ENCODE measurements around the gene PI16. TPM values are rescaled to one million over a fixed set of nuclear protein-coding genes. Genes with fewer than 3 reads are reported as not detected.

PI16 gene, protein sequence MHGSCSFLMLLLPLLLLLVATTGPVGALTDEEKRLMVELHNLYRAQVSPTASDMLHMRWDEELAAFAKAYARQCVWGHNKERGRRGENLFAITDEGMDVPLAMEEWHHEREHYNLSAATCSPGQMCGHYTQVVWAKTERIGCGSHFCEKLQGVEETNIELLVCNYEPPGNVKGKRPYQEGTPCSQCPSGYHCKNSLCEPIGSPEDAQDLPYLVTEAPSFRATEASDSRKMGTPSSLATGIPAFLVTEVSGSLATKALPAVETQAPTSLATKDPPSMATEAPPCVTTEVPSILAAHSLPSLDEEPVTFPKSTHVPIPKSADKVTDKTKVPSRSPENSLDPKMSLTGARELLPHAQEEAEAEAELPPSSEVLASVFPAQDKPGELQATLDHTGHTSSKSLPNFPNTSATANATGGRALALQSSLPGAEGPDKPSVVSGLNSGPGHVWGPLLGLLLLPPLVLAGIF
- not detected in 2 replicates for total RNA-seq (ENCODE audit: low replicate concordance)
- long read RNA-seq = 0 reads

- Mint-ChIP-seq H3K36me3 (no peaks in the 10 kb centered on the region), H3K4me1 (ENCODE audit: unreplicated experiment) (no peaks in the 10 kb centered on the region)
- DNase-seq (ENCODE audit: extremely low spot score, unreplicated experiment) = no peak
Observed at GRCh38 chr6:36954262-36954931, at the start of gene PI16. PI16 (plus strand) TSS chr6:36954738; CDS start chr6:36954761, 23 bp downstream.

GRCh38 chr6:36904851-36905393, 49.6 kb upstream of the PI16 start:
- H3K36me3 Mint-ChIP-seq = peaks cover 21% of the 10 kb centered on the region
- no peak overlapping the region for H3K27ac Mint-ChIP-seq
- TF ChIP-seq, protein P1, sequence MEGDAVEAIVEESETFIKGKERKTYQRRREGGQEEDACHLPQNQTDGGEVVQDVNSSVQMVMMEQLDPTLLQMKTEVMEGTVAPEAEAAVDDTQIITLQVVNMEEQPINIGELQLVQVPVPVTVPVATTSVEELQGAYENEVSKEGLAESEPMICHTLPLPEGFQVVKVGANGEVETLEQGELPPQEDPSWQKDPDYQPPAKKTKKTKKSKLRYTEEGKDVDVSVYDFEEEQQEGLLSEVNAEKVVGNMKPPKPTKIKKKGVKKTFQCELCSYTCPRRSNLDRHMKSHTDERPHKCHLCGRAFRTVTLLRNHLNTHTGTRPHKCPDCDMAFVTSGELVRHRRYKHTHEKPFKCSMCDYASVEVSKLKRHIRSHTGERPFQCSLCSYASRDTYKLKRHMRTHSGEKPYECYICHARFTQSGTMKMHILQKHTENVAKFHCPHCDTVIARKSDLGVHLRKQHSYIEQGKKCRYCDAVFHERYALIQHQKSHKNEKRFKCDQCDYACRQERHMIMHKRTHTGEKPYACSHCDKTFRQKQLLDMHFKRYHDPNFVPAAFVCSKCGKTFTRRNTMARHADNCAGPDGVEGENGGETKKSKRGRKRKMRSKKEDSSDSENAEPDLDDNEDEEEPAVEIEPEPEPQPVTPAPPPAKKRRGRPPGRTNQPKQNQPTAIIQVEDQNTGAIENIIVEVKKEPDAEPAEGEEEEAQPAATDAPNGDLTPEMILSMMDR (conservative IDR thresholded peaks at IDR 0.05) = no peak
- peaks cover 6% of the 10 kb centered on the region for H3K4me1 Mint-ChIP-seq (ENCODE audit: unreplicated experiment)
- no peak overlapping the region for H3K4me3 Mint-ChIP-seq
- no peaks in the 10 kb centered on the region for H3K9me3 Mint-ChIP-seq
- no peak for DNase-seq (ENCODE audit: extremely low spot score, unreplicated experiment)
- H3K27me3 Mint-ChIP-seq = no peaks in the 10 kb centered on the region

More at GRCh38 chr6:36954262-36954931, at the start of gene PI16:
- no peak within 1 kb of the TSS for H3K4me3 Mint-ChIP-seq
- TF ChIP-seq, protein P1 (conservative IDR thresholded peaks at IDR 0.05) = no peak
- H3K27me3 Mint-ChIP-seq = peaks cover 3% of the 10 kb centered on the region
- no peak within 1 kb of the TSS for H3K27ac Mint-ChIP-seq
- H3K9me3 Mint-ChIP-seq = no peaks in the 10 kb centered on the region

- TF ChIP-seq, protein P1 (conservative IDR thresholded peaks at IDR 0.05) = no peak
- no peak for DNase-seq (ENCODE audit: extremely low spot score, unreplicated experiment)
- Mint-ChIP-seq H3K9me3 (no peaks in the 10 kb centered on the region), H3K4me1 (ENCODE audit: unreplicated experiment) (peaks cover 7% of the 10 kb centered on the region), H3K27me3 (no peaks in the 10 kb centered on the region), H3K27ac (no peak overlapping the region), H3K36me3 (peaks cover 23% of the 10 kb centered on the region), H3K4me3 (no peak overlapping the region)
Observed at GRCh38 chr6:36906539-36907325, 47.8 kb upstream of the PI16 start.

- H3K9me3 Mint-ChIP-seq = no peaks in the 10 kb centered on the region
- DNase-seq (ENCODE audit: extremely low spot score, unreplicated experiment) = no peak
- H3K4me1 Mint-ChIP-seq (ENCODE audit: unreplicated experiment) = peaks cover 12% of the 10 kb centered on the region
- H3K36me3 Mint-ChIP-seq = peaks cover 23% of the 10 kb centered on the region
- H3K27me3 Mint-ChIP-seq = no peaks in the 10 kb centered on the region
- peak overlapping the region; percentile 32 for H3K27ac Mint-ChIP-seq
- no peak overlapping the region for H3K4me3 Mint-ChIP-seq
- TF ChIP-seq, protein P1 (conservative IDR thresholded peaks at IDR 0.05) = no peak
Observed at GRCh38 chr6:36907781-36908180, 46.8 kb upstream of the PI16 start.

DNA sequence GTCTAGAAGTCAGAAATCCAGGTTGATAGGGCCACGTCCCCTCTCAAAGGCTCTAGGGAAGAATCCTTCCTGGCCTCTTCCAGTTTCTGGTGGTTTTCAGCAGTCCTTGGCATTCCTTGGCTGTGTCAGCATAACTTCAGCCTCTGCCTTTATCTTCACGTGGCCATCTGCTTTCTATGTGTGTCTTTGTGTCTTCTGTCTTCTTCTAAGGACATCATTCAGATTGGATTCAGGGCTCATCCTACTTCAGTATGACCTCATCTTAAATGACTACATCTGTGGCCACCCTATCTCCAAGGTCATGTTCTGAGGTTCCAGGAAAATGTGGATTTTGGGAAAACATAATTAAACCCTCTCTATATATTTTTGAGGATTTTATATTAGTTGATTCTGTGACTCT, 45.8 kb upstream of the PI16 start:
- H3K27ac Mint-ChIP-seq = no peak overlapping the region
- peaks cover 20% of the 10 kb centered on the region for H3K36me3 Mint-ChIP-seq
- TF ChIP-seq, protein P1 (conservative IDR thresholded peaks at IDR 0.05) = no peak
- no peak overlapping the region for H3K4me3 Mint-ChIP-seq
- no peaks in the 10 kb centered on the region for H3K27me3 Mint-ChIP-seq
- peaks cover 12% of the 10 kb centered on the region for H3K4me1 Mint-ChIP-seq (ENCODE audit: unreplicated experiment)
- H3K9me3 Mint-ChIP-seq = no peaks in the 10 kb centered on the region
- no peak for DNase-seq (ENCODE audit: extremely low spot score, unreplicated experiment)
